Choroid plexus epithelial cell (primary cell): ENCODE results near the gene ENTPD7.

Experiments used
- DNase-seq: peaks from one replicate; pipeline ENCODE4 v3.0.0-alpha.2; 2010; ENCODE audit warnings: low read depth
- H3K4me3 ChIP-seq: 2 replicates; pipeline ENCODE4 v1.5.1; 2011; ENCODE audit warnings: low read depth, mild to moderate bottlenecking, control low read depth, low read length, moderate library complexity
- CTCF ChIP-seq: conservative IDR thresholded peaks from 2 replicates; pipeline ENCODE4 v1.5.1; 2011; ENCODE audit warnings: low read depth, mild to moderate bottlenecking, control low read depth, inconsistent platforms, low read length, moderate library complexity

ENTPD7 gene

GRCh38 chr10:99685597-99685967, 26.3 kb downstream of the ENTPD7 start:
- no peak for TF ChIP-seq CTCF
- no peak overlapping the region for H3K4me3 ChIP-seq
- DNase-seq, result no peak

GRCh38 chr10:99689461-99689860, 30.2 kb downstream of the ENTPD7 start:
- H3K4me3 ChIP-seq, result no peak overlapping the region
- no peak for TF ChIP-seq CTCF

GRCh38 chr10:99693933-99694583, 34.7 kb downstream of the ENTPD7 start:
- no peak for TF ChIP-seq CTCF
- no peak overlapping the region for H3K4me3 ChIP-seq
- peak; percentile 85 for DNase-seq

More at GRCh38 chr10:99689461-99689860, 30.2 kb downstream of the ENTPD7 start:
- peak; percentile 23 for DNase-seq

GRCh38 chr10:99695761-99696160, 36.5 kb downstream of the ENTPD7 start:
- H3K4me3 ChIP-seq, result no peak overlapping the region
- peak; percentile 50 for DNase-seq
- no peak for TF ChIP-seq CTCF

- DNase-seq, result no peak
- no peak overlapping the region for H3K4me3 ChIP-seq
- TF ChIP-seq CTCF, result peak; percentile 22
Measured at GRCh38 chr10:99698504-99699080, 39.3 kb downstream of the ENTPD7 start.

GRCh38 chr10:99700649-99701048, 41.3 kb downstream of the ENTPD7 start:
- no peak overlapping the region for H3K4me3 ChIP-seq
- no peak for TF ChIP-seq CTCF
- DNase-seq, result no peak
